ENCODE data around the gene RREB1.

Gene RREB1

GRCh38 chr6:7124636-7125035, 16.9 kb downstream of the RREB1 start:
- no peak for DNase-seq

- no peak for DNase-seq
These were observed 17.5 kb downstream of the RREB1 start for GRCh38 chr6:7125290-7125689.

GRCh38 chr6:7126754-7127153, 19.0 kb downstream of the RREB1 start:
- no peak for DNase-seq

- no peak for DNase-seq
These were observed 19.9 kb downstream of the RREB1 start for GRCh38 chr6:7127680-7128079.

- no peak for DNase-seq
These were observed 21.6 kb downstream of the RREB1 start for GRCh38 chr6:7129360-7129759.

- no peak for DNase-seq
These were observed 22.2 kb downstream of the RREB1 start for GRCh38 chr6:7129784-7130569.

- no peak for DNase-seq
These were observed 23.6 kb downstream of the RREB1 start for GRCh38 chr6:7131390-7131789.

GRCh38 chr6:7132398-7133035, 24.8 kb downstream of the RREB1 start:
- DNase-seq, result no peak

GRCh38 chr6:7134999-7135745, 27.4 kb downstream of the RREB1 start:
- DNase-seq, result no peak

GRCh38 chr6:7135755-7136154, 28.0 kb downstream of the RREB1 start:
- DNase-seq, result no peak

GRCh38 chr6:7136859-7137334, 29.1 kb downstream of the RREB1 start:
- DNase-seq, result no peak

- no peak for DNase-seq
These were observed 29.7 kb downstream of the RREB1 start for GRCh38 chr6:7137335-7138045.

- no peak for DNase-seq
These were observed 30.3 kb downstream of the RREB1 start for GRCh38 chr6:7138046-7138531.

GRCh38 chr6:7138921-7139358, 31.2 kb downstream of the RREB1 start:
- peak; percentile 91 for DNase-seq

GRCh38 chr6:7139835-7140470, 32.2 kb downstream of the RREB1 start:
- DNase-seq, result no peak

GRCh38 chr6:7140631-7141378, 33.0 kb downstream of the RREB1 start:
- DNase-seq, result no peak

- DNase-seq, result no peak
These were observed 34.6 kb downstream of the RREB1 start for GRCh38 chr6:7142228-7142801.

- peak; percentile 70 for DNase-seq
These were observed 35.2 kb downstream of the RREB1 start for GRCh38 chr6:7142918-7143475.

GRCh38 chr6:7143476-7143974, 35.8 kb downstream of the RREB1 start:
- DNase-seq, result no peak

- no peak for DNase-seq
These were observed 37.3 kb downstream of the RREB1 start for GRCh38 chr6:7144872-7145584.
